ENCODE results near the gene MEIS2. TPM values are rescaled to one million over a fixed set of nuclear protein-coding genes. Genes with fewer than 3 reads are reported as not detected.
A peak's percentile ranks its signal among the peaks of the same experiment; 100 is the strongest.

MEIS2 gene
- total RNA-seq, 1 donor = 17.7 TPM

DNA sequence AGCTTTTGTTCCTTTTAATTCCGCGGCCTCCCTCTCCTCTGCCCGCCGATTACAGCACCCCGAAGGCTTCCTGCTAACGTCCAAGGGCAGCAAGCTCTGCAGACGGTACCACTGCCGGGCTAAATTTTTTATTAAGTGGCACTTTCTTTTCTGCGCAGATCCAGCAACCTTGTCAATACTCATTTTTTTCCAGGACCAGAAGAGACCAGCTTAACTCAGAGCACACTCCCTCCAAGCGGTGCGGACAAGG is 542 bp upstream of the MEIS2 start:
- Histone ChIP-seq H2AFZ (ENCODE audit: low read length) (peak overlapping the region; percentile 96), H4K20me1 (ENCODE audit: insufficient read depth, low read length) (no peaks in the 10 kb centered on the region), H3K4me3 (ENCODE audit: insufficient read depth, low read length) (peak overlapping the region; percentile 99), H3K4me1 (ENCODE audit: insufficient read depth, low read length) (no peaks in the 10 kb centered on the region), H3K27me3 (ENCODE audit: insufficient read depth, low read length) (peaks cover 4% of the 10 kb centered on the region), H3K27ac (ENCODE audit: low read depth, low read length) (peak overlapping the region; percentile 88), H3K9me3 (ENCODE audit: low read depth, low read length) (no peaks in the 10 kb centered on the region), H3K36me3 (ENCODE audit: insufficient read depth, low read length) (no peaks in the 10 kb centered on the region), H3K4me2 (ENCODE audit: insufficient read depth, low read length) (peak overlapping the region; percentile 90), H3K79me2 (ENCODE audit: insufficient read depth, low read length) (peaks cover 35% of the 10 kb centered on the region)
- DNase-seq (ENCODE audit: insufficient read length, low spot score, missing footprints) = no peak
- TF ChIP-seq, protein P1, sequence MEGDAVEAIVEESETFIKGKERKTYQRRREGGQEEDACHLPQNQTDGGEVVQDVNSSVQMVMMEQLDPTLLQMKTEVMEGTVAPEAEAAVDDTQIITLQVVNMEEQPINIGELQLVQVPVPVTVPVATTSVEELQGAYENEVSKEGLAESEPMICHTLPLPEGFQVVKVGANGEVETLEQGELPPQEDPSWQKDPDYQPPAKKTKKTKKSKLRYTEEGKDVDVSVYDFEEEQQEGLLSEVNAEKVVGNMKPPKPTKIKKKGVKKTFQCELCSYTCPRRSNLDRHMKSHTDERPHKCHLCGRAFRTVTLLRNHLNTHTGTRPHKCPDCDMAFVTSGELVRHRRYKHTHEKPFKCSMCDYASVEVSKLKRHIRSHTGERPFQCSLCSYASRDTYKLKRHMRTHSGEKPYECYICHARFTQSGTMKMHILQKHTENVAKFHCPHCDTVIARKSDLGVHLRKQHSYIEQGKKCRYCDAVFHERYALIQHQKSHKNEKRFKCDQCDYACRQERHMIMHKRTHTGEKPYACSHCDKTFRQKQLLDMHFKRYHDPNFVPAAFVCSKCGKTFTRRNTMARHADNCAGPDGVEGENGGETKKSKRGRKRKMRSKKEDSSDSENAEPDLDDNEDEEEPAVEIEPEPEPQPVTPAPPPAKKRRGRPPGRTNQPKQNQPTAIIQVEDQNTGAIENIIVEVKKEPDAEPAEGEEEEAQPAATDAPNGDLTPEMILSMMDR (IDR thresholded peaks at IDR 0.05; ENCODE audit: extremely low read depth, low read depth, low read length) = no peak

DNA sequence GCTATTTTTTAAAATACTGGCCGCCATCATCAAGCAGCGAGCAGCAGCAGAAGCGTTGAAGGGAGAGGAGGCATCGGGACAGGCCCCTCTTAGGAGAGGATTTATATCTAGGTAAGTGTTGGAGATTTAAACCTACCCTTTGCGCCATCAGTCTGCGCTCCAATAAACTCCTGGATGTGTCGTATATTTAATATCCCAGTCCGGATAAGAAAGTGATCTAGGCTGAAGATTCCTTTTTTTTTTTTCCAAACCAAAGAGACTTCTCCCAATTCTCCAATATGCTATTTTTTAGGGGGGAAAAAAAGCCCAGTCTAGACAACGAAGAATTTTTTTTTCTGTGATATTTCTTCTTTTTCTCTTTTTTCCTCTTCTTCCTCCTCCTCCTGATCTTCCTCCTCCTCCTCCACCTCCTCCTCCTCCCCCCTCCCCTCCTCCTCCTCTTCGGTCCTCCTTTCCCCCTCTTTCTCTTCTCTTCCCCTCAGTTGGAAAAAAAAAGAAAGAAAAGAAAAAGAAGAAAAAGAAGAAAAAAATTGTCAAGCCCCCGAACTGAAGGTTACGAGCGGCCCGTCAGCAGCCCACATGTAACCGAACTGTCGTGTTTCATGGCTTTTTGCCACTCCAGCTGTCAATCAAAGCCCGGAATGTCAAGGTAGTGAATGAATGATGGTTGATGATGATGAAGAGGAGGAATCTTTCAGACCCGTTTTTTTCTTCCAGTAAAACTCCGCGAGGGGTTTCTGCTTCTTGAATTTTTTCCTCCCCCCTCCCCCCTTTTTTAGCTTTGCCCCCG is 835 bp downstream of the MEIS2 start:
- Histone ChIP-seq H3K36me3 (ENCODE audit: insufficient read depth, low read length) (peaks cover 2% of the 10 kb centered on the region), H3K27me3 (ENCODE audit: insufficient read depth, low read length) (no peaks in the 10 kb centered on the region), H3K4me2 (ENCODE audit: insufficient read depth, low read length) (peak overlapping the region; percentile 91), H2AFZ (ENCODE audit: low read length) (peak overlapping the region; percentile 96), H3K4me1 (ENCODE audit: insufficient read depth, low read length) (no peaks in the 10 kb centered on the region), H3K27ac (ENCODE audit: low read depth, low read length) (peak overlapping the region; percentile 92), H3K79me2 (ENCODE audit: insufficient read depth, low read length) (peaks cover 35% of the 10 kb centered on the region), H4K20me1 (ENCODE audit: insufficient read depth, low read length) (no peaks in the 10 kb centered on the region), H3K4me3 (ENCODE audit: insufficient read depth, low read length) (peak overlapping the region; percentile 99), H3K9me3 (ENCODE audit: low read depth, low read length) (no peaks in the 10 kb centered on the region)
- DNase-seq (ENCODE audit: insufficient read length, low spot score, missing footprints) = peak; percentile 88
- TF ChIP-seq, protein P1 (IDR thresholded peaks at IDR 0.05; ENCODE audit: extremely low read depth, low read depth, low read length) = no peak

DNA sequence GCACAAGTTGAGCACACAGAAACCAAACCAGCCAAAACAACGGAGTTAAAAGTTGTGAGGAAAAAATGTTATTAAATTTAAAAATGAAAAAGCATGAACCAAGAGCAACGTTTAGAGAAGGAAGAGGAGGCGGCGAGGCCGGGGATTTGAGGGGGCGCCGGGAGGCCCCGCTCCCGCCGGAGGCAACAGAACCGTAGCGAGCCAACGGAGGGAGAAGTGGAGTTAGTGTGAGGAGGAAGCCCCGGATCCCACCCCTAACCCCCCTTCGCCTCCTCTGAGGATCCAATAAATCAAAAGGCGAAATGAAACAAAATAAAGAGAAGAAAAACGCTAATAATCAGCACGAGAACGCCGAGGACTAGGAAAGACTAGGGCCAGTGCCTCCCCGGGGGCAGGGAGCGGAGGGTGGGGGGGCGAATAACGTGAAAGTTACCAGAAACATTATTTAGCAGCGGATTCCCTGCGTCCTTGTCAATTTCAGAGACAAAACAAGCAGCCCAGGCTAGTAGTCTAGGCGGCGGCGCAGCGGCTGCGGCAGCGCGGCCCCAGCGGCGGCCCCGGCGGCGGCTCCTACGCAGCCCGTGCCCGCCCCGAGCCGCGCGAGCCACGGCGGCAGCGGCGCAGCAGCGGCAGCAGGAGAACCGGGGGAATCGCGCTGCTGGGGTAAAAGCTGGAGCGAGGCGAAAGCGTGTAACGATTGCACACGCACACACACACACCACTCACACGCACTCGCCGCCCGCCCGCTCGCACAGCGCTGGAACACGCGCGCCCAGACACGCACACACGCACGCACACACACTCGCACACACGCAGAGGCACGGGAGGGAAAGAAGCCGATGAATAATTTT is 1.7 kb downstream of the MEIS2 start:
- Histone ChIP-seq H3K4me3 (ENCODE audit: insufficient read depth, low read length) (peak overlapping the region; percentile 99), H3K27ac (ENCODE audit: low read depth, low read length) (peak overlapping the region; percentile 92), H3K9me3 (ENCODE audit: low read depth, low read length) (no peaks in the 10 kb centered on the region), H3K36me3 (ENCODE audit: insufficient read depth, low read length) (peaks cover 10% of the 10 kb centered on the region), H3K27me3 (ENCODE audit: insufficient read depth, low read length) (no peaks in the 10 kb centered on the region), H3K4me2 (ENCODE audit: insufficient read depth, low read length) (peak overlapping the region; percentile 91), H3K4me1 (ENCODE audit: insufficient read depth, low read length) (no peaks in the 10 kb centered on the region), H4K20me1 (ENCODE audit: insufficient read depth, low read length) (no peaks in the 10 kb centered on the region), H2AFZ (ENCODE audit: low read length) (peak overlapping the region; percentile 92), H3K79me2 (ENCODE audit: insufficient read depth, low read length) (peaks cover 35% of the 10 kb centered on the region)
- TF ChIP-seq, protein P1 (IDR thresholded peaks at IDR 0.05; ENCODE audit: extremely low read depth, low read depth, low read length) = no peak
- DNase-seq (ENCODE audit: insufficient read length, low spot score, missing footprints) = peak; percentile 93
